Astrocyte of the spinal cord (primary cell): ENCODE data around the gene EXOC3L1.

Experiments used
- DNase-seq: peaks from one replicate; pipeline ENCODE4 v3.0.0; 2011; ENCODE audit warnings: low read depth, low spot score
- H3K4me3 ChIP-seq: 2 replicates; pipeline ENCODE4 v1.5.1; 2011; ENCODE audit warnings: low read depth, mild to moderate bottlenecking, low read length, moderate library complexity
- in situ Hi-C: cut with HindIII; loops from 2 replicates; pipeline ENCODE4 v1.10.0; 2017; ENCODE audit warnings: low sequenced_read_pairs
- TF ChIP-seq, protein P1 (sequence below): IDR thresholded peaks from 2 replicates; pipeline ENCODE4 v1.5.1; 2012; ENCODE audit warnings: low read depth, mild to moderate bottlenecking, low read length, inconsistent platforms

The EXOC3L1 gene

DNA sequence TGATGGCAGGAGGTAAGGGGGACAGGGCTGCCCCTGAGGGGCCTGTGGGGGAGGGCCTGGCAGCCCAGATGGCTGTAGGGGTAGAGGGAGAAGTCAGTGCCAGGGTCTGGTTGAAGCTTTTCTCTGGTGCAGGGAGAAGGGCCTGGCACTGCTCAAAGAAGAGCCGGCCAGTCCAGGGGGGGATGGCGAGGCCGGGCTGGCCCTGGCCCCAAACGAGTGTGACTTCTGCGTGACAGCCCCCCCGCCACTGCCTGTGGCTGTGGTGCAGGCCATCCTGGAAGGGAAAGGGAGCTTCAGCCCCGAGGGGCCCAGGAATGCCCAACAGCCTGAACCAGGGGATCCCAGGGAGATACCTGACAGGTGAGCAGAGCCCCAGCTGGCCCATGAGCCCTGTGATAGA is 22.3 kb downstream of the EXOC3L1 start:
- in situ Hi-C loops, result no loop called here
- TF ChIP-seq, protein P1, sequence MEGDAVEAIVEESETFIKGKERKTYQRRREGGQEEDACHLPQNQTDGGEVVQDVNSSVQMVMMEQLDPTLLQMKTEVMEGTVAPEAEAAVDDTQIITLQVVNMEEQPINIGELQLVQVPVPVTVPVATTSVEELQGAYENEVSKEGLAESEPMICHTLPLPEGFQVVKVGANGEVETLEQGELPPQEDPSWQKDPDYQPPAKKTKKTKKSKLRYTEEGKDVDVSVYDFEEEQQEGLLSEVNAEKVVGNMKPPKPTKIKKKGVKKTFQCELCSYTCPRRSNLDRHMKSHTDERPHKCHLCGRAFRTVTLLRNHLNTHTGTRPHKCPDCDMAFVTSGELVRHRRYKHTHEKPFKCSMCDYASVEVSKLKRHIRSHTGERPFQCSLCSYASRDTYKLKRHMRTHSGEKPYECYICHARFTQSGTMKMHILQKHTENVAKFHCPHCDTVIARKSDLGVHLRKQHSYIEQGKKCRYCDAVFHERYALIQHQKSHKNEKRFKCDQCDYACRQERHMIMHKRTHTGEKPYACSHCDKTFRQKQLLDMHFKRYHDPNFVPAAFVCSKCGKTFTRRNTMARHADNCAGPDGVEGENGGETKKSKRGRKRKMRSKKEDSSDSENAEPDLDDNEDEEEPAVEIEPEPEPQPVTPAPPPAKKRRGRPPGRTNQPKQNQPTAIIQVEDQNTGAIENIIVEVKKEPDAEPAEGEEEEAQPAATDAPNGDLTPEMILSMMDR, result no peak
- no peak overlapping the region for H3K4me3 ChIP-seq
- DNase-seq, result no peak

DNA sequence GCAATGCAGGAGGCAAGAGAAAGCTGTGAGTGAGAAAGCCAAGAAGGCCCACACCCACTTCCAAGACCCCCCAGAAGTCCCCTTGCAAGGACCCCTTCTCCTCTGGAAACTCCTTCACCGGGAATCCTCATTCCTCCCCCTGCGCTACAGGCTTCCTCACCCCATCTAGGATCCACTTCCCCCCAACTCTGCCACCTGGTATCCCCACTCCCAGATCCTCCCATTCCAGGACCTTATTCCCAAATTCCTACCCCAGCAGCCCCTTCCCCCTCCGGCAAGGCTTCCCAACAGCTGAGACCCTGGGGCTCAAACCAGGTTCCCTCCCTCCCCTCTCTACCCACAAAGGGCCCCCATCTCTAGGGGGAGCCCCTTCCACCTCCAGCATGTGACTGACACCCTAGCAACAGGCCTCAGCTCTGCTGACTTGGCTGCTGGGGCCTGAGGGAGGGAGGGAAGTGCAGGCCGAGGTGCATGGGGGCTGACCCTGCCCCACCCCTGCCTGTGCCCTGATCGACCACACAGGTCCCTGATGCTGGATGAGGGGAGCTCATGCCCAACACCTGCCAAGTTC is 23.3 kb downstream of the EXOC3L1 start:
- in situ Hi-C loops, result no loop called here
- H3K4me3 ChIP-seq, result no peak overlapping the region
- no peak for DNase-seq
- TF ChIP-seq, protein P1, result no peak

DNA sequence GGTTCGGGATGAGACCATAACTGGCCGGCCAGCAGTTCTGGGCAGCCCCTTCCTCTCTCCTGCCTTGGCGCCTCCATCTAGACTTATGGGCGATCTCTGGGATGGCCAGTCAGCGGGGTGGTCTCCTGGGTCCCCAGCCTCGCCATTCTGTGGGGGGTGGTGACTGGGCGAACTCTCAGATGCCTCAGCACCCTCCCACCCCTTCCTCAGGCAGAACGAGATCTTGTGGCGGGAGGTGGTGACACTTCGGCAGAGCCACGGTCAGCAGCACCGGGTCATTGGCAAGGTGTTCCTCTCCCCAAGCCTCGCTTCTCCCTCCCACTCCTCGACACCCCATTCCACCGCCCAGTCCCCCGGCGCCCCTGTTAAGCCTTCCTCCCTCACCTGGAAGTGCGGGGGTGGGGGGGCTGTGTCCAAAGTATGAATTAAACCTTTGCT is 23.8 kb downstream of the EXOC3L1 start:
- DNase-seq, result no peak
- no peak overlapping the region for H3K4me3 ChIP-seq
- in situ Hi-C loops, result no loop called here
- TF ChIP-seq, protein P1, result no peak

DNA sequence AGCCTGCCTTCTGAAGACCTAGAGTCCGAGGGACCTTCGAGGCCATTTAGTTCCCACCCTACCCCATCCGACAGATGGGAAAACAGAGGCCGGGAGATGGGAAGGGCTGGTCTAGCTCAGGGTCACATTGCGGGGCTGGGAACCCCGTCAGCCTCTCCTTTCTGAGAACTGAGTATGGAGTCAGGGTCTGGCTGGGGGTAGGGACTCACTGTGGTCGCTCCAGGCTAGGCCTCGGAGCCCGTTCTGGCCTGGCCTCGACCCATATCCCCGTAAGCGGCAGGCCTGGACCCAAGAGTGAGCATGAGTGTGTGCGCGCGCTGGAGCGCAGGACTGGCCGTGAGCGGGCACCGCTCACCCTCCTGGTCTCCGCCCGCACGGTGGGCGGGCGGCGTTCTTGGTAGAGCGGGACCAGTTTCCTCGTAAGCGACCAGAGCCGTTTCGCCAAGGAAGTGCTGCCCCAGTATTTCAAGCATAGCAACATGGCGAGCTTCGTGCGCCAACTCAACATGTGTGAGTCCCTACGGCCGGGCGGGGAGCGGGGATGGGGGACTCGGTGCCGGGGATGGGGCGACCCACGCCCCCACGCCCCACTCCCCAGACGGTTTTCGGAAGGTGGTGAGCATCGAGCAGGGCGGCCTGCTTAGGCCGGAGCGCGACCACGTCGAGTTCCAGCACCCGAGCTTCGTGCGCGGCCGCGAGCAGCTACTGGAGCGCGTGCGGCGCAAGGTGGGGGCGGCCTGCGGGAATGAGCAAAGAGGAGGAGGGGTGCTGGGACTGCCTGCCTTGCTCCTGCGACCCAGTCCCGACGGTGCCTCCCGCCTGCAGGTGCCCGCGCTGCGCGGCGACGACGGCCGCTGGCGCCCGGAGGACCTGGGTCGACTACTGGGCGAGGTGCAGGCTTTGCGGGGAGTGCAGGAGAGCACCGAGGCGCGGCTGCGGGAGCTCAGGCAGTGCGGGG is 24.5 kb downstream of the EXOC3L1 start:
- in situ Hi-C loops, result no loop called here
- TF ChIP-seq, protein P1, result no peak
- DNase-seq, result no peak
- no peak overlapping the region for H3K4me3 ChIP-seq

DNA sequence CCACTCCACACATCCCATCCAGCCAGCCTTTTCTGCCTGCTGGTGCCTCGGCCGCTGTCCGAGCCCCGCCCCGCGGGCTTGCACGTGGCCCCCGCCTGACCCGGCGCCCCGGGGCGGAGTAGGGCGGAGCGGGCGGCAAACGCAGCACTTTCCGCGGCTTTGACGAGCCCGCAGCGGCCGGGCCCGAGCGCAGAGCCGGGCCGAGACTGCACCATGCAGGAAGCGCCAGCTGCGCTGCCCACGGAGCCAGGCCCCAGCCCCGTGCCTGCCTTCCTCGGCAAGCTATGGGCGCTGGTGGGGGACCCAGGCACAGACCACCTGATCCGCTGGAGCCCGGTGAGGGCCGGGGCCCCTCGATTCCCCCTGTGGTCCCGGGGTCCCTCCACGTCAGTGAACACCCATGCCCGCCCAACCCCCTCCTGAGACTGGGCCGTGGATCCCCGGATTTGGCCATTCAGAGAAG is 25.3 kb downstream of the EXOC3L1 start, which contains the start of gene HSF4:
Gene HSF4, plus strand, starts transcription at position 147 of the 463 bp plus-strand sequence. Its CDS starts 67 bp downstream, at position 214.
- in situ Hi-C loops, result no loop called here
- TF ChIP-seq, protein P1, result no peak
- DNase-seq, result no peak
- no peak within 1 kb of the TSS for H3K4me3 ChIP-seq

DNA sequence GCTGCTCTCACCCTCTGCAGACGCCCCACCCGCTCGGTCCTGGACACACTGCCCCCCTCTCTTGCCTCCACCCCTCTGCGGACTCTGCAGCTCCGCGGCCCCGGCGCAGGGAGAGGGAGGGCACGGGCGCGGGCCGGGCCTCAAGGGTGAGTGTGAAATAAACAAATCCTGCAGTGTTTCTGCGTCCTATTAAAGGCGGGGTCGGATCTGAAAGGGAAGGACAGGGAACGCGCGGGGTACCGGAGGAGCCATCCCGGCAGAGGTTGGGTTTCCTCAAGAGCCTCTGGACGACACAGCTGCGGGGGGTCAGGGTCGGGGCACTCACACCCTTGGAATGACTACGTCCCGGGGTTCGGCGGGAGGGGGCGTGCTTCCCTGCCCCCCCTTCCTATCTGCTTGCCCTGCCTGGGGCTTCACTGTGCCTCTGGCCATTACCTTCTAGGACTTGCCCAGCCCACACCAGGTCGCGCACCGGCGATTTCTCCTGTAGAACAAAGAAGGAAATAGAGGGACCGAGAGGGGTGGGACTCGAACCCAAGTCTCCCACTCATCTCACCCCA is 25.9 kb downstream of the EXOC3L1 start:
- in situ Hi-C loops, result no loop called here
- TF ChIP-seq, protein P1, result no peak
- no peak for DNase-seq
- H3K4me3 ChIP-seq, result no peak overlapping the region
